Right lobe of liver (tissue), 6 donors: ENCODE data around the gene PKN3. TPM values are rescaled to one million over a fixed set of nuclear protein-coding genes. Genes with fewer than 3 reads are reported as not detected.

Experiments
- ATAC-seq, 4 donors: fragments of 200-7000 bp; cut with Tn5 transposase; one replicate each; pipeline ENCODE4 v1.9.1; 2020; ENCODE audit warnings: mild to moderate bottlenecking in 4 of 4, moderate library complexity in 4 of 4
- DNase-seq, 3 donors: peaks; one replicate each; pipeline ENCODE4 v3.0.0-alpha.2; 2020
- H3K27ac ChIP-seq, 3 donors: fragments of 200-600 bp; one replicate each; pipeline ENCODE4 v1.8.0; 2022
- H3K27me3 ChIP-seq, 2 donors: fragments of 200-600 bp; one replicate each; pipeline ENCODE4 v1.8.0; 2022
- H3K36me3 ChIP-seq, 4 donors: fragments of 200-600 bp; sonication (generic) in 1 of 4; one replicate each; pipeline versions ENCODE4 v1.5.1 to v1.8.0; 2017 to 2022; ENCODE audit warnings: control low read depth in 1 of 4
- H3K4me1 ChIP-seq, 4 donors: fragments of 200-600 bp; sonication (generic) in 1 of 4; one replicate each; pipeline versions ENCODE4 v1.5.1 to v1.8.0; 2017 to 2022; ENCODE audit warnings: control low read depth in 1 of 4
- H3K4me3 ChIP-seq, 3 donors: fragments of 200-600 bp; one replicate each; pipeline ENCODE4 v1.8.0; 2022
- H3K9me3 ChIP-seq, 4 donors: fragments of 200-600 bp; sonication (generic) in 1 of 4; one replicate each; pipeline versions ENCODE4 v1.5.1 to v1.8.0; 2017 to 2022; ENCODE audit warnings: control low read depth in 1 of 4
- POLR2A ChIP-seq: fragments of 450-650 bp; IDR thresholded peaks from one replicate; pipeline ENCODE4 v1.6.1; 2017; ENCODE audit warnings: antibody characterized with exemption, mild to moderate bottlenecking
- WGBS: methylation state at CpG from one replicate; pipeline ENCODE4 v1.1.6; 2018; ENCODE audit warnings: low coverage, low lambda C conversion rate; ENCODE audit not compliant: insufficient coverage; ENCODE audit errors: missing lambda C conversion rate; 5-methylcytosine and 5-hydroxymethylcytosine counted together
- intact Hi-C, 2 donors: fragments of 100-400 bp; cut with DNase I; formaldehyde crosslinking; loops; one replicate each; pipeline versions ENCODE4 v1.11.2 to v1.14.1; 2022
- total RNA-seq, 6 experiments: library from RNA; depleted of rRNA in 2 of 6; stranded (reverse); fragments of >200 nt in 2 of 6; fragmentation: NEBNext Ultra II Directional in 3 of 6; extraction: Animal tissue kit (Norgen Biotek cat#: 25700) in 3 of 6; gene quantifications; one replicate each; pipeline versions ENCODE4 v1.1.0 to v1.2.4, GENCODE V29; 2016 to 2023
- TF ChIP-seq, protein P1 (sequence below), 4 donors: fragments of 200-600 bp in 3 of 4; fragments of 450-650 bp in 1 of 4; IDR thresholded peaks; one replicate each; pipeline versions ENCODE4 v1.5.1 to v1.8.0; 2016 to 2022; ENCODE audit warnings: antibody characterized with exemption in 4 of 4, mild to moderate bottlenecking in 2 of 4
- donor health status: DM: no; HTN: yes; CAD: no.
- donor health status: DM: no; HTN: no; CAD: no.
- donor health status: DM: no; HTN: no; CAD: no.
- donor health status: DM: no; HTN: yes; CAD: no.
- donor health status: DM: no; HTN: yes; CAD: no.

PKN3 gene
- total RNA-seq, 6 experiments from 2014 or later: 0.81 to 4.9 (median 2.4) TPM

DNA sequence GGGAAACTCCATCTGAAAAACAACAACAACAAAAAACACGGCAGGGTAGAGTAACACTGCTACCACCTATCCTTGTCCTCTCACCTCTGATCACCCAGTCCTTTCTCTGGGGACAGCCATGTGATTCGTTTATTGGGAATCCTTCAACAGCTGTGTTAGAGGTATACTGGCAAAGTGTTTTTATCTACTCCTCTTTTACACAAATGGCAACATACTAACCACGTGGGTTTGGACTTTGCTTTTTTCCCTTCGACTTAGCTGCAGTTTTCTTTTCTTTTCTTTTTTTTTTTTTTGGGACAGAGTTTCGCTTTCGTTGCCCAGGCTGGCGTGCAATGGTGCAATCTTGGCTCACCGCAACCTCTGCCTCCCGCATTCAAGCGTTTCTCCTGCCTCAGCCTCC lies 24.5 kb upstream of the PKN3 start:
- 25% methylated on average over 10 of the region's 10 CpGs for WGBS
- Histone ChIP-seq H3K9me3 (no peaks in the 10 kb centered on the region), H3K4me1 (no peaks in the 10 kb centered on the region), H3K27ac (peak overlapping the region in 2 of 3 donors; percentile 79 to 85), H3K4me3 (peak overlapping the region; percentile 11 to 49 (median 38)), H3K36me3 (no peaks in the 10 kb centered on the region), H3K27me3 (no peaks in the 10 kb centered on the region)
- TF ChIP-seq, protein P1, sequence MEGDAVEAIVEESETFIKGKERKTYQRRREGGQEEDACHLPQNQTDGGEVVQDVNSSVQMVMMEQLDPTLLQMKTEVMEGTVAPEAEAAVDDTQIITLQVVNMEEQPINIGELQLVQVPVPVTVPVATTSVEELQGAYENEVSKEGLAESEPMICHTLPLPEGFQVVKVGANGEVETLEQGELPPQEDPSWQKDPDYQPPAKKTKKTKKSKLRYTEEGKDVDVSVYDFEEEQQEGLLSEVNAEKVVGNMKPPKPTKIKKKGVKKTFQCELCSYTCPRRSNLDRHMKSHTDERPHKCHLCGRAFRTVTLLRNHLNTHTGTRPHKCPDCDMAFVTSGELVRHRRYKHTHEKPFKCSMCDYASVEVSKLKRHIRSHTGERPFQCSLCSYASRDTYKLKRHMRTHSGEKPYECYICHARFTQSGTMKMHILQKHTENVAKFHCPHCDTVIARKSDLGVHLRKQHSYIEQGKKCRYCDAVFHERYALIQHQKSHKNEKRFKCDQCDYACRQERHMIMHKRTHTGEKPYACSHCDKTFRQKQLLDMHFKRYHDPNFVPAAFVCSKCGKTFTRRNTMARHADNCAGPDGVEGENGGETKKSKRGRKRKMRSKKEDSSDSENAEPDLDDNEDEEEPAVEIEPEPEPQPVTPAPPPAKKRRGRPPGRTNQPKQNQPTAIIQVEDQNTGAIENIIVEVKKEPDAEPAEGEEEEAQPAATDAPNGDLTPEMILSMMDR (IDR thresholded peaks at IDR 0.05): no peak
- TF ChIP-seq POLR2A: no peak
- DNase-seq (peak in 2 of 3 donors; percentile 53 to 62), ATAC-seq (peak; percentile 81 to 87 (median 84))
- intact Hi-C loops: no loop called here

DNA sequence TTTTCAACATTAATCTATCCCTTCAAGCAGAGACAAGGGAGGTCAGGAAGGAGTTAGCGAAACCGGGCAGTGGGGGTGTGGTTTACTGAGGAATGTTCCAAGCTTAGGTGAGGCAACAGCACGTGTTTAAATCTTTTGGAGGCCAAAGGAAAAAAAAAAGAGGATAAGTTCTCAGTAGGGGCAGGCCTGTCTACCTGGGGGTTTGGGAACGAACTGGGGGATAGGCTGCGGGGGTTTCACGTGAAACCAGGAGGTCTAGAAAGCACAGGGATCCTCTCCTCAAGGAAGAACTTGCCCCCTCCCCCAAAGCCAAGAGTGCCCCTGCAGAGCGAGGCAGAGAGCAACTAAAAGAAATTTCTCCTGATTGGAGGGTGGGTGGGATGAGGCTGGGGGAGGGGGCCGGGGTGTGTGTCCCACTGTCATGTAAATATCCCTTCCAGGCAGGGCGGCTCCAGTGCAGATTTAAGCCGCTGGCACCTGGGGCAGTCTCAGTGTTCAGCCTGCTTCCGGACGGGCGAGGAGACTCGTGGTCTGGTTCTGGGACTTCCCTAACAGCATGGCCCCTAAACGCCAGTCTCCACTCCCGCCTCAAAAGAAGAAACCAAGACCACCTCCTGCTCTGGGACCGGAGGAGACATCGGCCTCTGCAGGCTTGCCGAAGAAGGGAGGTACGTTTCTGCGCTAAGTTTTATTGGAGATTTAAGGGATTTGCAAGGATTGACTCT lies 18.8 kb upstream of the PKN3 start:
- H3K36me3 ChIP-seq: no peaks in the 10 kb centered on the region
- peak overlapping the region; percentile 85 to 89 (median 88) for H3K27ac ChIP-seq
- TF ChIP-seq, protein P1 (IDR thresholded peaks at IDR 0.05): no peak
- no peak for TF ChIP-seq POLR2A
- peak; percentile 49 to 61 (median 52) for ATAC-seq
- peak; percentile 67 to 75 (median 71) for DNase-seq
- H3K4me3 ChIP-seq: peak overlapping the region; percentile 62 to 74 (median 70)
- peaks cover 0 to 25% (median 7%) of the 10 kb centered on the region in 4 donors for H3K4me1 ChIP-seq
- WGBS: 2% methylated on average over 17 of the region's 21 CpGs
- H3K9me3 ChIP-seq: no peaks in the 10 kb centered on the region
- intact Hi-C loops: no loop called here
- H3K27me3 ChIP-seq: no peaks in the 10 kb centered on the region

DNA sequence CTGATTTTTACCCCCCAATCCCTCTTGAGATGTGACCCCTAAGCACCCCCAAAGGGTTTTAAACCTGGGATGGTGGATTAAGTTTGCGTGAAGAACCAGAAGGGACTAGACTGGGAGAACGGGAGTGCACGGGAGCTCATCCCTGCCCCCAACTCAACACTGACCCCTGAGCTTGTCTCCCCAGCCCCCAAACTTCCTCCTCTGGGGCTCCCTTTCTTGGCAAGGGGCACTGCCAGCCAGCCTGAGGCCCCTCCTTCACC lies 18.3 kb upstream of the PKN3 start:
- no peak for DNase-seq
- TF ChIP-seq, protein P1 (IDR thresholded peaks at IDR 0.05): no peak
- no peak for TF ChIP-seq POLR2A
- ATAC-seq: peak; percentile 1 to 11 (median 8)
- H3K4me3 ChIP-seq: peak overlapping the region; percentile 62 to 74 (median 70)
- peaks cover 0 to 25% (median 7%) of the 10 kb centered on the region in 4 donors for H3K4me1 ChIP-seq
- H3K36me3 ChIP-seq: no peaks in the 10 kb centered on the region
- no peaks in the 10 kb centered on the region for H3K9me3 ChIP-seq
- 0% methylated on average over 3 of the region's 3 CpGs for WGBS
- H3K27ac ChIP-seq: peak overlapping the region; percentile 85 to 89 (median 88)
- intact Hi-C loops: no loop called here
- H3K27me3 ChIP-seq: no peaks in the 10 kb centered on the region

DNA sequence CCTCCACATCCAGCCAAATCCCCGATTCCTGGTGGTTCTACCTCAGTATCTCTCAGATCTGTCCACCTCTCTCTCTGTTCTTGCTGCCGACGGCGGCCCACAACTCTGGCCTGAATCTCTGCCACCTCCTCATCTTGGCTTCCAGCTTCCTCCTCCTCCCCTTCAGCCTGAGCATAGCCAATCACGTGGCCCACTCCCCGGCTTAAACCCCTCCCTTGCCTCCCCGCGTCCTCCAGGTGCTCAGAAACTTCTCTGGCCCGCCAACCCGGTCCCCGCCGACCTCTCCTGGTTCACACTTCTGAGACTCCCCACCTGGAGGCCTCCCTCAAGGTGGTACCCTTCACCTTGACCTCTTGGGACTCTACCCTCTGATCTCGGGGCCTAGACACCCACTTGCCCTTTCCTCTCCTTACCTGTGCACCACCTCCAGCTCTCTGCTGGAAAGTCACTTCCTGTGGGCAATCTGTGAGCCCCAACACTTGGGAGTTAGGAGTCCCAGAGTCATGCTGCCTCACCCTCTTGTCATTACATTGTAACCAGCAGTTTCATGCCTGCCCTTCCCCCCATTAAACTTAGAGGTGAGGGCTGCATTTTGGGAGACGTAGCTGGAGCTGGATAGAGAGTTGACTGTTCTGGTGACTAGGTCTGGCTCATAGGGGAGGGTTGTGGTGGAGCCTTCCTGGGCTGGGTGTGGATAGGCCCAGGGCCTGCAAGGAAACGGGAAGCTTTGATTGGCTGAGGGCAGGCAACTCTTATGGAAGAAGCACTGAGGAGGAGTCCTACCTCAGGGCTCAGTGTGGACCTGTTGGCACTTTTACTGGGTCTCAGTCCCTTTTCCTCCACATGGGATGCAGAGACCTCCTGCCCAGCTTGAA lies 17.7 kb upstream of the PKN3 start:
- Histone ChIP-seq H3K27ac (peak overlapping the region; percentile 85 to 89 (median 88)), H3K36me3 (no peaks in the 10 kb centered on the region), H3K4me3 (peak overlapping the region; percentile 62 to 74 (median 70)), H3K4me1 (peaks cover 0 to 25% (median 7%) of the 10 kb centered on the region in 4 donors), H3K27me3 (no peaks in the 10 kb centered on the region), H3K9me3 (no peaks in the 10 kb centered on the region)
- WGBS: 3% methylated on average over 13 of the region's 15 CpGs
- intact Hi-C loops: no loop called here
- ATAC-seq: peak; percentile 60 to 73 (median 69)
- peak; percentile 88 for TF ChIP-seq POLR2A
- TF ChIP-seq, protein P1 (IDR thresholded peaks at IDR 0.05): no peak
- peak; percentile 88 to 92 (median 89) for DNase-seq
